ENCODE data around the gene FBXO34. TPM values are rescaled to one million over a fixed set of nuclear protein-coding genes. Genes with fewer than 3 reads are reported as not detected.

The FBXO34 gene
- total RNA-seq, 4 donors from 2014 or later, result 18.8 to 32.5 (median 21.8) TPM

- Histone ChIP-seq H3K4me1 (no peaks in the 10 kb centered on the region), H3K27ac (no peak overlapping the region), H3K27me3 (no peaks in the 10 kb centered on the region), H3K36me3 (peaks cover 7 to 93% of the 10 kb centered on the region in 2 donors), H3K9me3 (no peaks in the 10 kb centered on the region), H3K4me3 (no peak overlapping the region)
- 80 to 95% methylated on average over 4 to 5 of the region's 5 CpGs for WGBS, 2 donors (ENCODE audit: low coverage in 1 of 2)
- TF ChIP-seq POLR2A (IDR thresholded peaks at IDR 0.05) (no peak), POLR2AphosphoS5 (IDR thresholded peaks at IDR 0.05) (no peak), CTCF (IDR thresholded peaks at IDR 0.05) (no peak), EP300 (IDR thresholded peaks at IDR 0.05) (no peak)
- no peak for ATAC-seq
Observed at GRCh38 chr14:55373784-55374705, 102.8 kb downstream of the FBXO34 start.

- no peaks in the 10 kb centered on the region for H3K27me3 ChIP-seq
- no peaks in the 10 kb centered on the region for H3K9me3 ChIP-seq
- TF ChIP-seq POLR2AphosphoS5 (IDR thresholded peaks at IDR 0.05), result no peak
- TF ChIP-seq EP300 (IDR thresholded peaks at IDR 0.05), result no peak
- TF ChIP-seq POLR2A (IDR thresholded peaks at IDR 0.05), result no peak
- no peak for TF ChIP-seq CTCF (IDR thresholded peaks at IDR 0.05)
- no peaks in the 10 kb centered on the region for H3K4me1 ChIP-seq
- H3K4me3 ChIP-seq, result no peak overlapping the region
- WGBS, 2 donors (ENCODE audit: low coverage in 1 of 2), result 89 to 96% methylated on average over 4 of the region's 4 CpGs
- H3K27ac ChIP-seq, result no peak overlapping the region
- no peak for ATAC-seq
- peaks cover 7 to 93% of the 10 kb centered on the region in 2 donors for H3K36me3 ChIP-seq
Observed at GRCh38 chr14:55374771-55375170, 103.5 kb downstream of the FBXO34 start.

GRCh38 chr14:55377236-55377635, 106.0 kb downstream of the FBXO34 start:
- no peaks in the 10 kb centered on the region for H3K9me3 ChIP-seq
- H3K27me3 ChIP-seq, result no peaks in the 10 kb centered on the region
- H3K4me3 ChIP-seq, result no peak overlapping the region
- no peak overlapping the region for H3K27ac ChIP-seq
- WGBS, 2 donors (ENCODE audit: low coverage in 1 of 2), result 98 to 100% methylated on average over 2 to 5 of the region's 5 CpGs
- peaks cover 7 to 95% of the 10 kb centered on the region in 2 donors for H3K36me3 ChIP-seq
- TF ChIP-seq POLR2A (IDR thresholded peaks at IDR 0.05), result no peak
- no peak for TF ChIP-seq CTCF (IDR thresholded peaks at IDR 0.05)
- no peak for TF ChIP-seq POLR2AphosphoS5 (IDR thresholded peaks at IDR 0.05)
- H3K4me1 ChIP-seq, result no peaks in the 10 kb centered on the region
- ATAC-seq, result no peak

GRCh38 chr14:55381040-55381439, 109.8 kb downstream of the FBXO34 start:
- peaks cover 7 to 97% of the 10 kb centered on the region in 2 donors for H3K36me3 ChIP-seq
- H3K4me1 ChIP-seq, result peaks cover 0 to 13% (median 0%) of the 10 kb centered on the region in 3 donors
- whole genome bisulfite sequencing, 2 donors (ENCODE audit: low coverage in 1 of 2), result 81 to 90% methylated on average over 5 of the region's 5 CpGs
- ATAC-seq, result no peak
- H3K4me3 ChIP-seq, result no peak overlapping the region
- no peak for TF ChIP-seq CTCF (IDR thresholded peaks at IDR 0.05)
- TF ChIP-seq POLR2AphosphoS5 (IDR thresholded peaks at IDR 0.05), result no peak
- TF ChIP-seq POLR2A (IDR thresholded peaks at IDR 0.05), result no peak
- no peak for TF ChIP-seq EP300 (IDR thresholded peaks at IDR 0.05)
- H3K27ac ChIP-seq, result no peak overlapping the region
- no peaks in the 10 kb centered on the region for H3K27me3 ChIP-seq
- H3K9me3 ChIP-seq, result no peaks in the 10 kb centered on the region

GRCh38 chr14:55381561-55381960, 110.3 kb downstream of the FBXO34 start:
- Histone ChIP-seq H3K36me3 (peaks cover 7 to 97% of the 10 kb centered on the region in 2 donors), H3K4me3 (no peak overlapping the region), H3K27ac (no peak overlapping the region), H3K4me1 (peaks cover 0 to 13% (median 0%) of the 10 kb centered on the region in 3 donors), H3K27me3 (no peaks in the 10 kb centered on the region), H3K9me3 (no peaks in the 10 kb centered on the region)
- 80 to 89% methylated on average over 1 to 2 of the region's 2 CpGs for WGBS, 2 donors (ENCODE audit: low coverage in 1 of 2)
- TF ChIP-seq POLR2AphosphoS5 (IDR thresholded peaks at IDR 0.05), result no peak
- TF ChIP-seq CTCF (IDR thresholded peaks at IDR 0.05), result no peak
- TF ChIP-seq EP300 (IDR thresholded peaks at IDR 0.05), result no peak
- no peak for TF ChIP-seq POLR2A (IDR thresholded peaks at IDR 0.05)
- no peak for ATAC-seq
